Lower lobe of right lung (tissue), 2 donors: ENCODE data around the gene RBM20. TPM values are rescaled to one million over a fixed set of nuclear protein-coding genes. Genes with fewer than 3 reads are reported as not detected.

Source experiments
- ATAC-seq, 2 donors: fragments of 200-7000 bp; cut with Tn5 transposase; one replicate each; pipeline ENCODE4 v1.9.1; 2020 to 2022; ENCODE audit warnings: mild to moderate bottlenecking in 2 of 2, moderate library complexity in 2 of 2
- DNase-seq: peaks from one replicate; pipeline ENCODE4 v3.0.0-alpha.2; 2020
- H3K27ac ChIP-seq: fragments of 200-600 bp; one replicate; pipeline ENCODE4 v1.8.0; 2022
- H3K27me3 ChIP-seq: fragments of 200-600 bp; one replicate; pipeline ENCODE4 v1.8.0; 2022; ENCODE audit warnings: low read depth
- H3K36me3 ChIP-seq: fragments of 200-600 bp; one replicate; pipeline ENCODE4 v1.8.0; 2022; ENCODE audit warnings: mild to moderate bottlenecking
- H3K4me1 ChIP-seq: fragments of 200-600 bp; one replicate; pipeline ENCODE4 v1.8.0; 2022
- H3K4me3 ChIP-seq: fragments of 200-600 bp; one replicate; pipeline ENCODE4 v1.8.0; 2022; ENCODE audit warnings: mild to moderate bottlenecking
- H3K9me3 ChIP-seq: fragments of 200-600 bp; one replicate; pipeline ENCODE4 v1.8.0; 2022
- CTCF ChIP-seq: fragments of 200-600 bp; IDR thresholded peaks from one replicate; pipeline ENCODE4 v1.8.0; 2022; ENCODE audit warnings: antibody characterized with exemption, mild to moderate bottlenecking
- intact Hi-C: fragments of 100-400 bp; cut with DNase I; formaldehyde crosslinking; loops from one replicate; pipeline ENCODE4 v1.11.0; 2022
- total RNA-seq: library from RNA; stranded (reverse); fragmentation: NEBNext Ultra II Directional; extraction: Animal tissue kit (Norgen Biotek cat#: 25700); gene quantifications from one replicate; pipeline ENCODE4 v1.2.1, GENCODE V29; 2021
- donor health status: DM: no; HTN: yes; CAD: no; lungs with severe emphysema.

Gene RBM20
- total RNA-seq, 1 donor from 2014 or later = 1.0 TPM

- no peak for DNase-seq
- no peak for ATAC-seq
- Histone ChIP-seq H3K4me3 (no peak overlapping the region), H3K4me1 (peaks cover 94% of the 10 kb centered on the region), H3K27me3 (no peaks in the 10 kb centered on the region), H3K36me3 (no peaks in the 10 kb centered on the region), H3K27ac (no peak overlapping the region), H3K9me3 (no peaks in the 10 kb centered on the region)
- intact Hi-C loops = no loop called here
- TF ChIP-seq CTCF = no peak
These were observed 218.8 kb downstream of the RBM20 start for GRCh38 chr10:110862961-110863360.

- ATAC-seq (no peak), DNase-seq (no peak)
- Histone ChIP-seq H3K4me1 (peaks cover 90% of the 10 kb centered on the region), H3K4me3 (no peak overlapping the region), H3K27ac (peak overlapping the region; percentile 91), H3K36me3 (no peaks in the 10 kb centered on the region), H3K27me3 (no peaks in the 10 kb centered on the region), H3K9me3 (no peaks in the 10 kb centered on the region)
- TF ChIP-seq CTCF = no peak
- intact Hi-C loops = no loop called here
These were observed 219.2 kb downstream of the RBM20 start for GRCh38 chr10:110863361-110863760.

GRCh38 chr10:110863956-110864355 lies 219.8 kb downstream of the RBM20 start:
- no peak for DNase-seq
- no peak for TF ChIP-seq CTCF
- Histone ChIP-seq H3K36me3 (no peaks in the 10 kb centered on the region), H3K27me3 (no peaks in the 10 kb centered on the region), H3K9me3 (no peaks in the 10 kb centered on the region), H3K4me3 (no peak overlapping the region), H3K27ac (peak overlapping the region; percentile 91), H3K4me1 (peaks cover 84% of the 10 kb centered on the region)
- intact Hi-C loops = no loop called here
- ATAC-seq = no peak

GRCh38 chr10:110864662-110865140 lies 220.6 kb downstream of the RBM20 start:
- no peak for DNase-seq
- H3K36me3 ChIP-seq = no peaks in the 10 kb centered on the region
- peak overlapping the region; percentile 33 for H3K4me3 ChIP-seq
- no peak for TF ChIP-seq CTCF
- no peaks in the 10 kb centered on the region for H3K27me3 ChIP-seq
- H3K9me3 ChIP-seq = no peaks in the 10 kb centered on the region
- H3K4me1 ChIP-seq = peaks cover 77% of the 10 kb centered on the region
- H3K27ac ChIP-seq = peak overlapping the region; percentile 91
- intact Hi-C loops = no loop called here
- peak; percentile 63 to 76 for ATAC-seq

GRCh38 chr10:110865186-110865808 lies 221.2 kb downstream of the RBM20 start:
- H3K9me3 ChIP-seq = no peaks in the 10 kb centered on the region
- no peak for TF ChIP-seq CTCF
- DNase-seq = no peak
- peak overlapping the region; percentile 33 for H3K4me3 ChIP-seq
- peaks cover 72% of the 10 kb centered on the region for H3K4me1 ChIP-seq
- H3K27me3 ChIP-seq = no peaks in the 10 kb centered on the region
- peak; percentile 34 to 35 for ATAC-seq
- intact Hi-C loops = no loop called here
- H3K27ac ChIP-seq = peak overlapping the region; percentile 91
- H3K36me3 ChIP-seq = no peaks in the 10 kb centered on the region
